CD4-positive, alpha-beta T cell treated with Interleukin-2 at 100 ng/mL for 4 hours (primary cell): ENCODE measurements around the gene CBLN1.

ENCODE experiments used
- DNase-seq: peaks from one replicate; pipeline ENCODE4 v3.0.0-alpha.2; 2020; ENCODE audit warnings: low spot score

Gene CBLN1

GRCh38 chr16:49281480-49281842 lies at the start of gene CBLN1:
TSS of gene CBLN1 (minus strand) at chr16:49281838. CDS start at chr16:49281465, 373 bp downstream.
- DNase-seq, result no peak

- DNase-seq, result no peak
These were observed 49.0 kb upstream of the CBLN1 start for GRCh38 chr16:49330562-49331201.

- no peak for DNase-seq
These were observed 46.7 kb upstream of the CBLN1 start for GRCh38 chr16:49328325-49328724.

GRCh38 chr16:49327466-49327865 lies 45.8 kb upstream of the CBLN1 start:
- DNase-seq, result no peak

GRCh38 chr16:49324703-49325102 lies 43.1 kb upstream of the CBLN1 start:
- no peak for DNase-seq

- DNase-seq, result no peak
These were observed 34.0 kb upstream of the CBLN1 start for GRCh38 chr16:49315602-49316001.

GRCh38 chr16:49312389-49312985 lies 30.8 kb upstream of the CBLN1 start:
- no peak for DNase-seq

GRCh38 chr16:49311823-49312222 lies 30.2 kb upstream of the CBLN1 start:
- no peak for DNase-seq

- no peak for DNase-seq
These were observed 25.5 kb upstream of the CBLN1 start for GRCh38 chr16:49307176-49307575.

GRCh38 chr16:49305406-49305805 lies 23.8 kb upstream of the CBLN1 start:
- DNase-seq, result no peak

- DNase-seq, result no peak
These were observed 10.8 kb upstream of the CBLN1 start for GRCh38 chr16:49292413-49292812.

- no peak for DNase-seq
These were observed 5.9 kb upstream of the CBLN1 start for GRCh38 chr16:49287572-49287971.

- no peak for DNase-seq
These were observed 3.3 kb upstream of the CBLN1 start for GRCh38 chr16:49284962-49285361.

- DNase-seq, result no peak
These were observed 1.9 kb upstream of the CBLN1 start for GRCh38 chr16:49283376-49284049.

- no peak for DNase-seq
These were observed 1.2 kb upstream of the CBLN1 start for GRCh38 chr16:49282690-49283375.

- DNase-seq, result no peak
These were observed 405 bp upstream of the CBLN1 start for GRCh38 chr16:49281843-49282642.

- DNase-seq, result no peak
These were observed 732 bp downstream of the CBLN1 start for GRCh38 chr16:49280841-49281371.

GRCh38 chr16:49280105-49280741 lies 1.4 kb downstream of the CBLN1 start:
- DNase-seq, result no peak

GRCh38 chr16:49278944-49279725 lies 2.5 kb downstream of the CBLN1 start:
- no peak for DNase-seq

- no peak for DNase-seq
These were observed 3.1 kb downstream of the CBLN1 start for GRCh38 chr16:49278567-49278827.
